NCI-H1436 treated with DMSO at 0.1 percent for 48 hours (cell line): ENCODE measurements around the gene PAX2.

Source experiments
- DNase-seq: peaks from one replicate; lab custom pipeline; 2025; lab: John Stamatoyannopoulos, UW

The PAX2 gene

DNA sequence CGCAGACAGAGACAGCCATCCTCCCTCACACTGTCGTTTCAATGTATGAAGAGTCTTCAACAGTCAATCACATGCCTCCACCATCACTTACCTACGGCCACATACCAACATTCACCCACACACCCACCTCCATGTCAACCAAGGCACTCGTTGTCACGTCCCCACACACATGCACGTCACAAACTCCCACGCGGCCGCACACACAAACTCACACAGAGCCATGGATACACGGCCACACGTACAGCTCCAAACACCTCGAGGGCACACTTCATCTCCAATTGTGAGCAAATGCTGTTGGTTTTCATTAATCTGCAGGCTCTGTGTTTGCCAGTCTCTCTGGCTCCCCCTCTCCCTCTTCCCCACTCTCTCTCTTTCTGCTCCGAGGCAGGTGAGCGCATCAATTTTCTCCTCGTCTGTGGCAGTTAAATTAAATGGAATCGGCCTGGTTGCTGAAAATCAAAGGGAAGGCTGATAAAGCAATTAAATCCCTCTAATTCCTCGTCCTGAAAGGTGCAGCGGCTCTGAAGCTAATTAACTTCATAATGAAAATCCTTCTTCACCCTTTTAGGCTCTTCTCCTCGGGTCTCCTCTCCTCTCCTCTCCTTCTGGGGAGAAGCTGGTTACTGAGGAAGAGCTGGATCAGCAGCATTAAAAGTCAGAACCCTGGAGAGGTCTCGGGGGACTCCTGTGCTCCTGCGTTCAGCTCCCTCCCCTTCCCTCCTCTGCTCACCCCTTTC is 113.5 kb downstream of the PAX2 start:
- DNase-seq = no peak

DNA sequence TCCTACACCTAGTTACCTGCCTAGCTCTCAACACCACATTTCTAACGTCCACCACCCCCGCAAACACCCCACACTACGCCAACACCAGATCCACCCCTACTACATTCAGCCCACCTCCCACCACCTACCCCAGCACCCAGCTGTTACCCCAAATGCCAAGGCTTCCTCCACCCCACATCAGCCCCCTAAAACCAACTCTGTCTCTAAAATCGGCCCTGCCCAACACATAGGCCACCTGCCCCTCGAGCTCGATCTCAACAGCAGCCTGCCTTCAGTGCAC is 114.0 kb downstream of the PAX2 start:
- DNase-seq = no peak

DNA sequence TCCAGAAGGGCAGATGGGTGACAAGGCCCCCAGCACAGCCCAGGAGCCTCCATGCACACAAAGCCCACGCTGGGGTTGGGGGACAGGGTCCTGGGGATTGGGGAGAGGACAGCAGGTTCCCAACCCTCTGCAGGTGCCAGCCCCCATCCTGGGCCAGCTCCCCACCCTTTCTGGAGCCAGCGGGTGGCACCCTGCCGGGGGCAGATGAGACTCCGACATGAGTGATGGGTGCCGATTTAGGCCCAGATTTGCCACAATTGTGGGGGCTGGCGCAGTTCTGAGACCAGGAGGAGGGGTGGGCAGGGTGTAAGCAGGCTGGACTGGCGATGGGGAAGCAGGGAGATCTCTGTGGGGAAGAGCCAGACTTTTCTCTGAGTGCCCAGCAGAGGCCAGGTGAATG is 118.1 kb downstream of the PAX2 start:
- DNase-seq = no peak

DNA sequence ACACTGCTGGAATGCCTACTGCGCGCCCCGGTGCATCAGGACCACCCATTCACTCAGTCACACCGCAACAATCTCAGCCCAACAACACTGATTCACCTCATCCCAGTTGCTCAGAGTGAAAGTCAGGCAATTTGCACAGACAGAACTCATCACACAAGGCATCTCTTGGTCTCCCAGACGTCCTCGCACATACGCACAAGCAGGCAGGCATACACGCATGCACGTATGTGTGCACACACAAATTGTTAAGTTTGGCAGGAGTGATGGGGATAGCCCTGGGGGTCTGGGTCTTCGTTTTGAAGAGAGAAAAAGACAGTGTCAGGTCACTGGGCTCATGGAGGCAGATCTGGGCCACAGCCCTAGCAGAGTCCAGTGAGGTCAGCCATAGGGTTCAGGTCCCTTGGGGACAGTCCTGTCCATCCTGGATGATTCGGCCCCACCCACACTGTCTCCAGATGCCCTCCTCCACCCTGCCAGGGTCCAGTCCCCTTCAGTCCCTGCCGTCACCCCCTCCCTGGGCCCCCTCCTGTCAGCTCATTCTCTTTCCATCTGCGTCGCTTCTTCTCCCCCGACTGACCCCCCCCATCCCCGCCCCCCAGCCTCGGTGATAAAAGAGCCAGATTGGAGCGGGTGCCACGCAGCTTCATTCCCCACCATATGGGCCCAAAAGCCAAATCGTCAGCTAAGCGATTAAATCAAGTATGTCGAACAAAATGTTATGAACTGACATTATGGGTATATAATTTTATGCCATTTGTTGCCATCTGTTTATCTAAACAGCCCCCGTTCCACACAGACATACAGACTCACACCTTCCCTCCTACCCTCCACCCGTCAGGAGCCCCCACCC is 118.9 kb downstream of the PAX2 start:
- DNase-seq = no peak

DNA sequence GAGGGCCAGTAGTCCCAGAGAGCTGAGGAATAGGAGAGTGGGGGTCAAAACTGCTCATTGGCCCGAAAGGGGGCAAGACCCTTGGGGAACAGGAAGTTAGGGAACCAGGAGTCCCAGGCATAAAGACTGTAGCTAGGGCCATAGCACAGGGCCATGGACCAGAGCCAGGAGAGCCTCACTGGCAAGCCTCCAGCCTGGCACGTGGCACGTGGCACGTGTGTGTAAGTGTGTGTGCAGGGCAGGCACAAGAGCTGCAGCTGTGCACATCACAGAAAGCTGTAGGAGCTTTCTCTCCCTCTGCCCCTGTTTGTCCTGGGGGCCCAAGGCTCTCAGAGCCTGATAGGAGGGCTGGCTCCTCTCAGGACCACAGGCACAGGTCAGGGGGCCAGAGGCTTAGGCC is 119.6 kb downstream of the PAX2 start:
- no peak for DNase-seq

DNA sequence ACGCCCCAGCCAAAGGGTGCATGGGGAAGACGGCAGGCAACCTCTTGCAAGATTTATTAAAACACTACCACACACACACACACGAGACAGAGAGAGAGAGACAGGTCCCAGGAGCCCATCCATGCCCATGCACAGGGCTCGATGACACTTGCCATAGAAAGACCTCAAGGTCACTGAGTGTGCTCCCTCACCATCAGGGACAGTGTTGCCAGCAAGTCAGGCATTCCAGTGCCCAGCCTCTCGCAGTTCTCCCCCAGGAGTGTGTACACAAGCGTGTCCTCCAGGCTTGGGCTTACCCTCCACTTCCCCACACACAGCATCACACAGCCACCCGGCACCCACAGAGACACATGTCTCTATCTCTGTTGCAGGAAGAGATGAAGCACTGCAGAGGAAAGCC is 120.6 kb downstream of the PAX2 start:
- no peak for DNase-seq

DNA sequence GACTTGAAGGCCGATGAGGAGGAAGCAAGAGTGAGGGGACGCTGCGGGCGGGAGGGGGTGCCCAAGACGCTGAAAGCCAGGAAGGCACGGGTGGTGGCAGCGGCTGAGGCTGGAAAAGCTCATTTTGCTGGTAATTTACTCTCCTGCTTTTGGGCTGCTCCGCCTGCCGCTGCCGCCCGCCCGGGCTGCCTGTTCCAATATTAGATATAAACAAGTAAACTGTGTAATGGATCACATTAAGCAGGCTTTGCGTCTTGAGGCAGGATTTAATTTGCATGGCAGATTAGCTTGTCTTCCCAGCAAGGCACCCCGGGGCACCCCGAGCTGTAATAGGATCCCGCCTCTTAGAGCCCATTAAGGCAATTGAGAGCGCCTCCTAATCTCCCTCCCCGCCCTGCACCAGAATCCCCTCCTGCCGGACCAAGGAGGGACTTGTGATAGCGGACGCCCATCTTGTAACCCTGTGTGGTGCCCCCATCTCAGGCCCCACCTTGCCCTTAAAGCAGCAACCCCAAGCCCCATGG is 121.3 kb downstream of the PAX2 start:
- DNase-seq = no peak

DNA sequence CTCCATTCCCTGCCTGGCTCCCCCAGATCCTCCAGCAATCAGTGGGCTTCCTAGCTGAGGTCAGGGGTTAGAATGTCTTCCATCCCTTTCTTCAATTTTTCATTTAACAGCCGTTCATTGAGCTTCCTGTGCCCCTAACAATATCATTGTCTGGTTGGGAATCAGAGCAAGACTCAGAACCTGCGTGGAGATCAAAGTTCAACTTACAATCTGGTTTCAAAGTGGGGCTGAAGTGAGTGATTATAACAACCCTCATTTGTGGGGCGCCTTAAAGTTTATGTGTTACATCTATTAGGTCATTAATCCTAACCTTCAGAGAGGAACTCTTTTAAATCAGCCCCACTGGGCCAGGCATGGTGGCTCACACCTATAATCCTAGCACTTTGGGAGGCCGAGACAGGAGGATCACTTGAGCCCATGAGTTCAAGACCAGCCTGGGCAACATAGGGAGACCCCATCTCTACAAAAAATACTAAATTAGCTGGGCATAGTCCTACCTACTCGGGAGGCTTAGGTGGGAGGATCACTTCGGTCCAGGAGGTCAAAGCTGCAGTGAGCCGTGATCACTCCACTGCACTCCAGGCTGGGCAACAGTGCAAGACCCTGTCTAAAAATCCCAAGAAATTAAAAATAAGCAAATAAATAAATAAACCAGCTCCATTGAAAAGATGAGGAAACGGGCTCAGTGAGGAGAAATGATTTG is 122.0 kb downstream of the PAX2 start:
- DNase-seq = no peak

DNA sequence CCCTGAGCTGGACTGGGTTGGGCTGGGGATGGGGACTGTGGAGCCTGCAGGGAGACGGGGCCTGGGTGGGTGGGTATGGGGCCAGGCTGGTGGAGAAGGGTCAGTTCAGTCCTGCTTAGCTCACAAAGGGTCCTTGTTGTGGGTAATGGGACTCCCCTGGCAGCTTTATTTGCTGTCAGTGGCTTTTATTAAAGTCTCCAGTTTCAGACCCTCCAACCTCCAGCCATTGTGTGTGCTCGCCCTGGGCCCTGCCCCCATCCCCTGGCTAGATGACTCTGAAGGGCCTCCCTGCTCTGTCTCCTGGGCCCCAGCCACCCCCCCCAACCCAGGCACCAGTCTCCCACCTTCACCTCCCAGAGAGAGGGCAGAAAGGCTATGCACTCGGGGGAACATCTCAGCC is 123.0 kb downstream of the PAX2 start:
- no peak for DNase-seq

DNA sequence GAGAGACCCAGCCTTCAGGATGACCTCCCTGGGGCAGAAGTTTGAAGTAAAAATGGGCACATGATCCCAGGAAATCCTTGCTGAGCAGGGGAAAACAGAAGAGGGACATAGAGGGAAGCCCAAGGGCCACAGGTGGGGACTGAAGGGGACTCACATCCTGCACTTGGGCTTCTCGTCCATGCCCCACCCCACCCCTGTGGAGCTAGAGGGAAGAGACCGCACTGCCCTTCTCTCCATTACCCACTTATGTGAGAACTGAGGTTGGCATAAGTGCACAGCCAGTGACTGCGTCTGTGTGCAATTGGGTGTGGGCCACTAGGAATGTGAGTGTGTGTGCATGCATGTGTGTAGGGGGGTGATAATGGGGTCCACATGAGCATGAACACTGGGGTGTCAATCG is 124.0 kb downstream of the PAX2 start:
- no peak for DNase-seq

DNA sequence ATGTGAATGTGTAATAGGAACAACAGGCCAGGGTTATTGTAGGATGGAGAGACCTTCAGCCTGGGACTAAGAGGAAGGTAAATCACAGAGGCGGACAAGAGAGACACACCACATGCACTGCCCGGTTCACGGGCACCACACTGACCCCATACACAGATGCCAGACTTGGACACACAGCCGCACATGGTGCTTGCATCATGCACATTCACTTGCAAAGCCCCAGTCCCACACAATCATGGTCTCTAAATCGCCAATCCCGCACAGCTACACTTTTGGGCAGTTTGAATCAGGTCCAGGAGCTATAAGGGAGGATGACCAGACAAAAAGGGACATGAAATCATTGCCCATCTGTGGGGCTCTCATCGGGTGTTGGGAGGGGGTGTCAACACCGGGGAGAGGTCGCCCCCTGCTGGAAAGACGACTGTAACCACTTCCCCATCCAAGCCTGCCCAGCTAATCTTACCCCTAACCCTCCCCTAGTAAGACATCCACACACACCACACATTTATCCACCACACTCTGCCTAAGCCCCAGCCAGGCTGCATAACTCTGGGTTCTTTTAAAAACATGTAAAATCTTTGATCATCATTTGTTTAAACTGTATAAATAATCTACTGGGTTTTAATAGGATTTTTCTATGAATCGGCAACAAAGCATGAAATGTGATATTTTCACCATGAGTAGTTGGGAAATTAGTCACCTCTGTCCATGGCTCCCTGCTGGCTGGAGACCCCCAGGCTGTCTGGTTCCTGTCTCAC is 126.8 kb downstream of the PAX2 start:
- no peak for DNase-seq

DNA sequence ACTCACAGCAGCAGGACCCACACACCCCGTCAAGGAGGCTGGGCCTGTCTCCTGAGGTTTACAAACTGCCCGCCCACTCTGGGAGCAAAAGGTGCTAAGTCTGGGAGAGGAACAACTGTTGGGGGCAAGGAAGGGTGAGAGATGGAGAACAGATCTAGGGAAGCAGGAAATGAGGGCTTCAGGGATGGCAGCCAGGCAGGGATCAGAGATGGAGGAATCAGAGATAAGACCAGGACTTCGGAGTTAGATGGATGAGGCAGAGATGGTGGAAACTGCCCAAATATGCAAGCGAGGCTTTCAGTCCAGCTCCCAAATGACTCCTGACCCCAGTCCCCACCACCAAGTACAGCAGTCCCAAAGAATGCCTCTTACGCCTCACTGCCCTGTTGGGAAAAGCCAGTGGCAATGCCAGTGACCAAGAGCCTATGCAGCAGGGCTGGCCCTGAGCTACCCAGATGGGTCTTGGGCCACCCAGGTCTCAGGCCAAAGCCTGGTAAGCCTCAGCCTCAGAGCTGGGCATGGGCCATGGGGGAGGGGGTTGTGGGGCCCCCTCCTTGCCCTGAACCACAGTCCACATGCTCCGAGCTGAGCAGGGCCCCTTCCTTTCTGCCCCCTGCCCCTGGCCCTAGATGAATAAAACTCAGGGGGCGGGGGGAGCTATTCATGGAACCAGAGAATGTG is 127.9 kb downstream of the PAX2 start:
- DNase-seq = no peak

DNA sequence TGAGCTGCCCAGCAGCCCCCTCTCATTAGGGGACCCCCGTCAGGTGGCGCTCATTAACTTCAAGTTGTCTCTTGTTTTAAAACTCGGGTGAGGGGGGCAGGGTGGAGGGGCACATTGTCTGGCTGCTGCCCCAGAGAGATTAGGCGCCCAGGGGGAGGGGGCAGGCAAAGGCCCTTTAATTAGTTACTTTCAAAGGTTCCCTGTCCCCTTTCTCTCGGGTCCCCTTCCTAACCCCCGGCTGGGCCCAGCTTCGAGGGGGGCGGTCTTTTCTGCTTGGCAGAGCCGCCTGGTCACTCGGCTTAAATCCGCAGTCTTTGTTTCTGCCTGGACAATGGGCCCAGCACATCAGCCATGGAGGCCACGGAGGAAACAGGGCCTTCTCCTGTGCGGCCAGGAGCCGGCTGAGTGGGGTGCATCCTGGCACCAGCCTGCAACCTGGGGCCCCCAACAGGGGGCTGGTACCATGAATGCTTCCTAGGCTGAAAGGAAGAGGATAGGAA is 128.5 kb downstream of the PAX2 start:
- no peak for DNase-seq

DNA sequence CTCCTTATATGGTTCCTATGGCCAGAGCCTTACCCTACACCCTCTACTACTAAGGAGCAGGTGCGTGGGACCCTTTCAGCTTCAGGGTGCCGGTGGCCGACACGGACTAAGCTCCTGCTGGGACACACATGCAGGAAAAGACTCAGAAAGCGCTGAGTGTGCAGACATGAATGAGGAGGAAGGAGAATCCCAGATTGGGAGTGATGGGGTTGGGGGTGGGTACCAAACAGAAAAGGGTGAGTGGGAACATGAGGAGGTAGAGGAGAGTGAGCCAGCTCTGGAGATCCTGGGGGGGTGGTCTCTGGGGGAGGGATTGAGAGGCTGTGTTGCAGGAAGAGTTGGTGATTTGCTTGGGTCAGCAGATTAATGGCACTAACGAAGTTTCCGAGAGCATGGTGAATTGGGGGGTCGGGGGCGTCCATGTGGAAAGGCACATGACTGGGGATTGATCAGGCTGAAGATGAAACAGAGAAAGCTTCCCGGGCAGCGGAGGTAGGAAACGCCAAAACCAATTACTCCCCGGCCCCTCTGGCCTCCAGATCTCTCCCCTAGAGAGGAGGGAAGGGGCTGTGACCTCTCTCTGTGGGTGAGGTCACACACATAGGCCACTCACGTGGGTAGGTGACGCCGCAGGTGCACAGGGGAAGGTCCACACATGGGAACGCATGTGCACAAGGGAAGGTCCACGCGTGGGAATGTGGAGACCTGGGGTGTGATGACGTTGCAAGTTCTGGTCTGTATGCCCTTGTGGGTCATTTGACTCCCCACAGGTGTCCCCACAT is 129.5 kb downstream of the PAX2 start:
- DNase-seq = no peak

DNA sequence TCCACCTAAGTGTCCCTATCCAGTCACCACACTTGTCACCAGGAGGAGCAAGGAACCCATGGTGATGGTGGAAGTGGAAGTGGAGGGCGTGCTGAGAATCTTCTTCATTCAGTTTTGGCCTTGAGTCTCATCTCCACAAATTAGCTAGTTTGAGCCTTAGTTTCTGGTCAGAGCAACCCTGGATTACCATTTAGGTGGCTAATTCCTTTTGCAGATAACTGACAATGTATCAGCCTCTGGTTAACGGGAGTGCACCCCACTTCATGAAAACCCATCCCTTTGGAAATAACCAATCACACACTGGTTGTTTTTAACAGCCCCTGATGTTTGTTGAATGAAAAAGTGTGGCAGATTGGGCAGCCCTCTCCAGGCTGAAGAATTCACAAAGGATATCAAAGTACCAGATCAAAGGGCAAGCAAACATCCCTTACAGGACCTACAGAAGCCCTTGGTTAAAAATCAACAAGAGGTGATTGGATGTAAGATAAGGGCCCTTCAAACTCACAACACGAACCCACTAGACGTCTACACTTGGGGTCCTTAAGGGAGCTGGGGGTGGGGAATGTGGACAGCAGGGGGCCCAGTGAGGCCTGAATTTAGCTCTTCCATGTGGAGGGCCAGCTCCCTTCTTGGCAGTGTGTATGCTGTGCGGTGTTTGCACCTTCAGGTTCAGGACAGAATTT is 130.2 kb downstream of the PAX2 start:
- DNase-seq = no peak

DNA sequence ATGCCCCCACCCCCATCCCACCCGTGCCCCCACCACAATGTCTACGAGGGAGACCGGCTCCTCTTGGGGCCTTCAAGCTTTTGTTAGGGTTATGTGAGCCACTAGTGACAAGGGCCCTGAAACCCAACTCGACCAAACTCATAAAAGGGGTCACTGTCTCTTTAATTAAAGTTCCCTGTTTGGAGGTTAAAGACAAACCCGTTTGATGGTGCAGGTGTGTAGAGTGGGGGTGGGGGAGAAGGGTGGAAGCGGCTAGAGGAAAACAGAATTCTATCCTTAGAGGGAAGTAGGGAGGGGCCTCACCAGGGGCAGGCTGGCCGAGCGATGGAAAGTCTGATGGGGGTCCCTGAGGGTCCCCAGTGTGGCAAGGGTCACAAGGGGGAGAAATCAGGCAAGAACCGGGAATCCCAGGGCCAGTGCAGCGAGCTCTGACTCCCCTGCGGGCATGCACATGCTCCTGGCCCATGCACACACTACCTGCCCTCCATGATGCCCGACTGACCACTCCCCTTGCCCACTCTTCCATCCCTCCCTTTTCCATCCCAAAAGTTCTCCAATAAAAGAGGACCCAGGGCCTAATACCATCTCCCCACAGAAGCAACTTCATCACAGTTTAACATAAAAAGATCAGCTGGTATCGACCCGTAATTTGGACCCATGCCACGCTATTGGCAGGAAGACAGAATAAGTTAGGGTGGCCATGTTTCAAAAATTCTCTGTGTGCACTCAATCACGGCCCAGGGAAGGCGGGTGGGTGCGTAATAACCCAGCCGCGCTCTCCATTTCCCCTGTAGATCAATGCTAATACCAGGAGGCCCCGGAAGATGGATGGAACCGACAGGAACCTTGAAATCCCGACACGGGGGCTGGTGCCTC is 131.4 kb downstream of the PAX2 start:
- no peak for DNase-seq

DNA sequence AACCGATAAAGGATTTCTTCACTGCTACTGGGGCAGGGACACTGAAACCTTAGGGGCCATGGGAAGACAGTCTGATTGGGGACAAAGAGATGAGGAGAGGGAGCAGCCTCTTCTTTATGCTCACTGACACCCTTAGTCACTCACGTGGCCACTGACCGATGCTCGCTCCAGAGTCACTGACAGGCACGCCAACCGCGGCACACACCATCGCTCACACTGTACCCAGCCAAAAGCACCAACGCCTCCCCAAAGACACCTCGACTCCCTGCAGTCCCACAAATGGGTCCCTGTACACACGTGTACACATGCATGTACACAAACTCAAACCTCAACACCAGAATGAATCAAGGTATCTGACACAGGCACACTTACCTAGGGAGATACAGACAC is 132.1 kb downstream of the PAX2 start:
- DNase-seq = no peak

DNA sequence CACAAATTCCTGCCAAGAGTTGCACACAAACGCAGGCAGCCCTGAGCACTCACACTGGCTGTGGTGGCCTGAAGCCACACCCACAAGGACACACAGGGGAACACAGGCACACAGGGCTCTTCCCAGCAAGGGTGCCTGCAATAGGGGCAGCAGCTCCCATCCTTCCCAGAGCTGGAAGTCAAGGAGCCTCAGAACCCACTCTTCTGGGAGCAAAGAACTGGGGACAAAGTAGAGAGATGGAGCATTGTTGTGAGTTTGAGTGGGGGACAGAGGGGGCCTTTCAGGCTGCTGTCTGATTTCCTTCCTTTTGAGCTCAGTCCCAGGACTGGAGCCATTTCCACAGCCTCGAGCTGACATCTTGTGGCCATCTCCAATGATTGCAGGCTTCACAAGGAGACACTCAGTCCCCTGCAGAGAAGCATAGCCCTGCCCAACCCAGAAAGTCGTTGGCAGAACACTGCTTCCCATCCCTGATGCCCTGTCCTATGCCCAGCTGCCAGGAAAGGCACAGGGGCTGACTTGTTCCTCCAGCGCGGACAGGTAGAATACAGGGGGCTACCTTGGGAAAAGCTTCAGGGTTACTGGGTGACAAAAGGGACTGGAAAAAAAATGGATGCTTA is 133.0 kb downstream of the PAX2 start:
- no peak for DNase-seq
